Measurements from ENCODE around the gene ZKSCAN5. TPM values are rescaled to one million over a fixed set of nuclear protein-coding genes. Genes with fewer than 3 reads are reported as not detected.

ZKSCAN5 gene
- total and polyA plus RNA-seq, 2 donors (not counting 1 experiment from before 2014, with no cell fraction given): 3.1 to 10.9 TPM

GRCh38 chr7:99468336-99468918, 36.0 kb upstream of the ZKSCAN5 start:
- Mint-ChIP-seq H3K4me3 (no peak overlapping the region), H3K9me3 (ENCODE audit: insufficient read depth) (no peaks in the 10 kb centered on the region), H3K27ac (no peak overlapping the region), H3K4me1 (peaks cover 32% of the 10 kb centered on the region), H3K27me3 (no peaks in the 10 kb centered on the region)
- intact Hi-C loops (cut with micrococcal nuclease): no loop called here
- DNase-seq (no peak), ATAC-seq (ENCODE audit: low read depth) (no peak)
- H3K4me2 ChIP-seq (replicated peaks; ENCODE audit: low read depth, low read length, poor library complexity, severe bottlenecking): no peak overlapping the region
- H3K27ac ChIP-seq (ENCODE audit: low read length in 2 of 2): no peak overlapping the region
- no peaks in the 10 kb centered on the region for H4K20me1 ChIP-seq (ENCODE audit: control insufficient read depth, insufficient read depth, low read length, poor library complexity, severe bottlenecking)
- CTCF ChIA-PET: no interaction called here
- no peak overlapping the region for H2AFZ ChIP-seq (ENCODE audit: insufficient read depth, low read depth, low read length, poor library complexity, severe bottlenecking)
- 88% methylated on average over 27 of the region's 29 CpGs for WGBS (ENCODE audit: insufficient coverage)
- H3K27me3 ChIP-seq (replicated peaks in 1 of 4; ENCODE audit: control extremely low read depth in 1 of 4, control insufficient read depth in 3 of 4, insufficient read depth in 4 of 4, low read length in 3 of 4): no peaks in the 10 kb centered on the region
- no peaks in the 10 kb centered on the region for H3K9me3 ChIP-seq (ENCODE audit: control extremely low read depth in 1 of 3, control insufficient read depth in 2 of 3, insufficient read depth in 1 of 3, low read length in 2 of 3)
- POLR2A ChIA-PET: interaction anchor here (0.6 to 0.7 kb wide), 2 partner anchors 87 to 451 kb away, joined by 4 to 5 read pairs; partner anchors contain the start of gene TRIM4
- H3K36me3 ChIP-seq (replicated peaks in 1 of 2; ENCODE audit: control extremely low read depth in 1 of 2, control insufficient read depth in 1 of 2, extremely low read depth in 1 of 2, insufficient read depth in 2 of 2, low read length in 1 of 2): peaks cover 0 to 5% of the 10 kb centered on the region in 2 experiments
- no peak for TF ChIP-seq EZH2 (IDR thresholded peaks at IDR 0.05; ENCODE audit: borderline replicate concordance, insufficient read depth, low read depth, low read length, poor library complexity, severe bottlenecking)
- TF ChIP-seq, protein P1, sequence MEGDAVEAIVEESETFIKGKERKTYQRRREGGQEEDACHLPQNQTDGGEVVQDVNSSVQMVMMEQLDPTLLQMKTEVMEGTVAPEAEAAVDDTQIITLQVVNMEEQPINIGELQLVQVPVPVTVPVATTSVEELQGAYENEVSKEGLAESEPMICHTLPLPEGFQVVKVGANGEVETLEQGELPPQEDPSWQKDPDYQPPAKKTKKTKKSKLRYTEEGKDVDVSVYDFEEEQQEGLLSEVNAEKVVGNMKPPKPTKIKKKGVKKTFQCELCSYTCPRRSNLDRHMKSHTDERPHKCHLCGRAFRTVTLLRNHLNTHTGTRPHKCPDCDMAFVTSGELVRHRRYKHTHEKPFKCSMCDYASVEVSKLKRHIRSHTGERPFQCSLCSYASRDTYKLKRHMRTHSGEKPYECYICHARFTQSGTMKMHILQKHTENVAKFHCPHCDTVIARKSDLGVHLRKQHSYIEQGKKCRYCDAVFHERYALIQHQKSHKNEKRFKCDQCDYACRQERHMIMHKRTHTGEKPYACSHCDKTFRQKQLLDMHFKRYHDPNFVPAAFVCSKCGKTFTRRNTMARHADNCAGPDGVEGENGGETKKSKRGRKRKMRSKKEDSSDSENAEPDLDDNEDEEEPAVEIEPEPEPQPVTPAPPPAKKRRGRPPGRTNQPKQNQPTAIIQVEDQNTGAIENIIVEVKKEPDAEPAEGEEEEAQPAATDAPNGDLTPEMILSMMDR (IDR thresholded peaks at IDR 0.05): no peak
- peaks cover 11 to 30% of the 10 kb centered on the region in 2 donors for H3K4me1 ChIP-seq (ENCODE audit: control insufficient read depth in 2 of 2, insufficient read depth in 2 of 2, low read length in 2 of 2)
- H3K4me3 ChIP-seq (ENCODE audit: control extremely low read depth in 1 of 5, extremely low read depth in 1 of 5, insufficient read depth in 1 of 5, low read depth in 2 of 5, low read length in 4 of 5): no peak overlapping the region
- peaks cover 40% of the 10 kb centered on the region for H3K79me2 ChIP-seq (ENCODE audit: control insufficient read depth, insufficient read depth, low read length)
- no peak overlapping the region for H3K9ac ChIP-seq (ENCODE audit: low read length)

- Mint-ChIP-seq H3K4me1 (peaks cover 31% of the 10 kb centered on the region), H3K27me3 (no peaks in the 10 kb centered on the region), H3K4me3 (no peak overlapping the region), H3K9me3 (ENCODE audit: insufficient read depth) (no peaks in the 10 kb centered on the region), H3K27ac (peak overlapping the region; percentile 53)
- no peak overlapping the region for H3K27ac ChIP-seq (ENCODE audit: low read length in 2 of 2)
- H4K20me1 ChIP-seq (ENCODE audit: control insufficient read depth, insufficient read depth, low read length, poor library complexity, severe bottlenecking): no peaks in the 10 kb centered on the region
- no peak for TF ChIP-seq EZH2 (IDR thresholded peaks at IDR 0.05; ENCODE audit: borderline replicate concordance, insufficient read depth, low read depth, low read length, poor library complexity, severe bottlenecking)
- TF ChIP-seq, protein P1 (IDR thresholded peaks at IDR 0.05): no peak
- no peaks in the 10 kb centered on the region for H3K9me3 ChIP-seq (ENCODE audit: control extremely low read depth in 1 of 3, control insufficient read depth in 2 of 3, insufficient read depth in 1 of 3, low read length in 2 of 3)
- WGBS (ENCODE audit: insufficient coverage): 69% methylated on average over 22 of the region's 23 CpGs
- intact Hi-C loops (cut with micrococcal nuclease): loop anchor here (10.0 kb wide), 1 partner anchor 95 kb away; the partner anchor contains the start of gene ARPC1B
- peaks cover 40% of the 10 kb centered on the region for H3K79me2 ChIP-seq (ENCODE audit: control insufficient read depth, insufficient read depth, low read length)
- peak overlapping the region; percentile 38 for H2AFZ ChIP-seq (ENCODE audit: insufficient read depth, low read depth, low read length, poor library complexity, severe bottlenecking)
- no peak overlapping the region for H3K4me3 ChIP-seq (ENCODE audit: control extremely low read depth in 1 of 5, extremely low read depth in 1 of 5, insufficient read depth in 1 of 5, low read depth in 2 of 5, low read length in 4 of 5)
- CTCF ChIA-PET: no interaction called here
- H3K4me2 ChIP-seq (replicated peaks; ENCODE audit: low read depth, low read length, poor library complexity, severe bottlenecking): no peak overlapping the region
- ATAC-seq (ENCODE audit: low read depth): no peak
- DNase-seq: no peak
- peaks cover 17 to 34% of the 10 kb centered on the region in 2 donors for H3K4me1 ChIP-seq (ENCODE audit: control insufficient read depth in 2 of 2, insufficient read depth in 2 of 2, low read length in 2 of 2)
- POLR2A ChIA-PET: no interaction called here
- no peaks in the 10 kb centered on the region for H3K27me3 ChIP-seq (replicated peaks in 1 of 4; ENCODE audit: control extremely low read depth in 1 of 4, control insufficient read depth in 3 of 4, insufficient read depth in 4 of 4, low read length in 3 of 4)
- no peaks in the 10 kb centered on the region for H3K36me3 ChIP-seq (replicated peaks in 1 of 2; ENCODE audit: control extremely low read depth in 1 of 2, control insufficient read depth in 1 of 2, extremely low read depth in 1 of 2, insufficient read depth in 2 of 2, low read length in 1 of 2)
- H3K9ac ChIP-seq (ENCODE audit: low read length): no peak overlapping the region
Observed at GRCh38 chr7:99469381-99470065, 34.9 kb upstream of the ZKSCAN5 start.

Measured in B cell (primary cell).